NCI-H146 treated with DMSO at 0.1 percent for 48 hours (cell line): Measurements from ENCODE around the gene RYR3.

ENCODE experiments used
- DNase-seq: peaks from one replicate; lab custom pipeline; 2025; ENCODE audit not compliant: unreplicated experiment; lab: John Stamatoyannopoulos, UW

RYR3 gene

GRCh38 chr15:33638453-33638852 lies 327.7 kb downstream of the RYR3 start:
- DNase-seq, result no peak

- DNase-seq, result no peak
Observed at GRCh38 chr15:33639051-33639450, 328.3 kb downstream of the RYR3 start.

- no peak for DNase-seq
Observed at GRCh38 chr15:33639456-33639855, 328.7 kb downstream of the RYR3 start.

- no peak for DNase-seq
Observed at GRCh38 chr15:33639978-33640377, 329.2 kb downstream of the RYR3 start.

GRCh38 chr15:33641069-33641468 lies 330.3 kb downstream of the RYR3 start:
- no peak for DNase-seq

- no peak for DNase-seq
Observed at GRCh38 chr15:33644304-33644703, 333.5 kb downstream of the RYR3 start.

GRCh38 chr15:33646744-33647143 lies 336.0 kb downstream of the RYR3 start:
- no peak for DNase-seq

GRCh38 chr15:33649217-33649933 lies 338.6 kb downstream of the RYR3 start:
- DNase-seq, result no peak

GRCh38 chr15:33654860-33655259 lies 344.1 kb downstream of the RYR3 start:
- no peak for DNase-seq

GRCh38 chr15:33655488-33655887 lies 344.7 kb downstream of the RYR3 start:
- no peak for DNase-seq

- DNase-seq, result no peak
Observed at GRCh38 chr15:33656168-33656567, 345.4 kb downstream of the RYR3 start.

GRCh38 chr15:33660151-33660550 lies 349.4 kb downstream of the RYR3 start:
- no peak for DNase-seq

- DNase-seq, result no peak
Observed at GRCh38 chr15:33662014-33662413, 351.2 kb downstream of the RYR3 start.

- DNase-seq, result no peak
Observed at GRCh38 chr15:33664947-33665346, 354.2 kb downstream of the RYR3 start.

GRCh38 chr15:33670567-33670966 lies 359.8 kb downstream of the RYR3 start:
- no peak for DNase-seq

GRCh38 chr15:33671456-33671855 lies 360.7 kb downstream of the RYR3 start:
- no peak for DNase-seq

- DNase-seq, result no peak
Observed at GRCh38 chr15:33675246-33675645, 364.5 kb downstream of the RYR3 start.

- DNase-seq, result no peak
Observed at GRCh38 chr15:33677238-33677830, 366.6 kb downstream of the RYR3 start.

GRCh38 chr15:33678176-33678575 lies 367.4 kb downstream of the RYR3 start:
- no peak for DNase-seq

GRCh38 chr15:33678602-33679001 lies 367.8 kb downstream of the RYR3 start:
- no peak for DNase-seq

GRCh38 chr15:33679061-33679460 lies 368.3 kb downstream of the RYR3 start:
- DNase-seq, result no peak

- no peak for DNase-seq
Observed at GRCh38 chr15:33680336-33680735, 369.6 kb downstream of the RYR3 start.
